Measurements from ENCODE around the gene CXorf49B. TPM values are rescaled to one million over a fixed set of nuclear protein-coding genes. Genes with fewer than 3 reads are reported as not detected.

Gene CXorf49B

Small RNA genes lying within 50 kb of the gene (small RNA-seq; reads per million reads assigned to genes)
- gene BX276092.1, result not detected
- not detected for gene BX276092.6
- not detected for gene BX276092.8

Measured in skeletal muscle satellite cell (primary cell).